HUDEP-2 (cell line): Measurements from ENCODE around the gene DKK3.

Experiments used
- DNase-seq, 76 experiments: peaks; one replicate each; lab custom pipeline; 2025; ENCODE audit not compliant: unreplicated experiment in 76 of 76; lab: John Stamatoyannopoulos, UW

Gene DKK3

DNA sequence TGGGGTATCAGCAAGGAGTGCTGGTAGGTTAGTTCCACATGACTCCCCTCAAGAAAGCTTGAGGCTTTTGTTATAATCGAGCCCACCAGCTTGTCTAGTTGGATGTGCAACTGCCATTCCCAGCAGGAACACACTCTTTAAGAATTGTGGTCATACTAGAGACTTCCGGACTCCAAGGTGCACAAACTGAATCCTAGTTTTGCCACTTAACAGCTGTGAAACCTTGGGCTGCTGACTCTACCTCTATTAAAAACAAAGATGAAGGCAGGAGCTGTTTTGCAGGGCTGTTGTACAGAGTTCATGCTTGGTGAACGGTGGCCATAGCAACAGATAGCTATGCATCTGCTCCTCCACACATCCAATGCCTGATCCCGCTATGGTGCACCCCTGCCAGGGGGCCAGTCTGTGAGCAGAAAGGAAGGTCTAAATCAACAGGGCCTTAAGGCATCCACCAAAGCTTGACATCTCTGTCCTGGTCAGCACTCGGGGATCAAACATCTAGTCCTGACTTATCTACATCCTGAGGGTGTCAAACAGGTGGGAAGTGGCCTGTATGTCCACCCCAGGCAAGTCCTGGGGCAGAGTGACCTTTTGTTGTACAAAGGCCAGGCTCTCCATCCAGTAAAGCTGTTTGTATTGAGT is 36.4 kb downstream of the DKK3 start:
- DNase-seq = no peak

DNA sequence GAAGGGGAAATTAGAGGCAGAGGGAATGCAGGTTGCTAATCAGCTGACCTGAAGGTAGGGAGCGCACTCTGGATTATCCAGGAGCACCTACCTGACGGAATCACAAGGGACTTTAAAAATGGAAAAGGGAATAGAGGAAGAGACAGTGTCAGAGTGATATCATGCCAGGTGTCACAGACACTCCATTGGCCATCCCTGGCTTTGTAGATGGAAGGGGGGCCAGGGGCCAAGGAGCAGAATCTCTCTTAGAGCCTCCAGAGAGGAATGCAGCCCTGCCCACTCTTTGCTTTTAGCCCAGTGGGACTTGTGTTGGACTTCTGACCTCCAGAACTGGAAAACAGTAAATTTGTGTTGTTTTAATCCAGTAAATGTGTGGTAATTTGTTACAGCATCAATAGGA is 37.9 kb downstream of the DKK3 start:
- DNase-seq = no peak

DNA sequence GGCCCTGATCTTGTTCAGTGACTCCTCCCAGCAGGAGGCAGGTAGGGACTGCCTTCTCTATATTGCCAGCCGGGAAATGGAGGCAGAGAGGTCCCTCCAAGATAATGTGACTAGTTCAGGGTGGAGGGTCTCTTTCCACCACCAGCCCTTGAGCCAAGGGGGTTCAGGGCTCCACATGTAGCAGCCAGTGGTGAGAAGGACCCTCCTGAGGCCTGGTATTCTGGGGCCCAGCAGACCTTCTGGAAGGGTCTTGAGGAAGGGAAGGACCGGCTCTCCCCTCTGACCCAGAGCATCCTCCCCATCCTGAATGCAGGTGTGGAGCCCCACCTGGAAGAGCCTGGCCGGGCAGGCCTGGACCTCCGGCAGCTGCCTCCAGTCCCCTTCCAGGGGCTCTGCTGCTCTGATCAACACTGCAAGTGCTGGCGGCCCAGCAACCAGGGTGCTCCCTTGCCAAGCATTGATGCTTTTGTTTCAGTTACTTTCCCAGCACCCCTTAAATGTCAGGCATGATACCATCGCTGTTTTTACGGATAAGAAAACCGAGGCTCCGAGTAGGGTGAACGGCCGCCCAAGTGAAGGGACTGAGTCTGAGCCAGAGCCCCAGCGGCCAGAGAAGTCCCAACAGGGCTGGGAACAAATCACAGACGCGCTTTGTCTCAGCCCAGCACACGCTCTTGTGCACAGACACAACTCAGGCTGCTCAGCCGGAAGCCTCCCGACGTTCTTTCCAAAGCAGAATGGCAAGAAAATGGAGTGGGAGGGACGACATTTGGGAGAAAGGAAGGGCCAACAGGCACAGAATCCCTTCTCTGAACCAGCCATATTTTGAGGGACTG is 38.8 kb downstream of the DKK3 start:
- no peak for DNase-seq

DNA sequence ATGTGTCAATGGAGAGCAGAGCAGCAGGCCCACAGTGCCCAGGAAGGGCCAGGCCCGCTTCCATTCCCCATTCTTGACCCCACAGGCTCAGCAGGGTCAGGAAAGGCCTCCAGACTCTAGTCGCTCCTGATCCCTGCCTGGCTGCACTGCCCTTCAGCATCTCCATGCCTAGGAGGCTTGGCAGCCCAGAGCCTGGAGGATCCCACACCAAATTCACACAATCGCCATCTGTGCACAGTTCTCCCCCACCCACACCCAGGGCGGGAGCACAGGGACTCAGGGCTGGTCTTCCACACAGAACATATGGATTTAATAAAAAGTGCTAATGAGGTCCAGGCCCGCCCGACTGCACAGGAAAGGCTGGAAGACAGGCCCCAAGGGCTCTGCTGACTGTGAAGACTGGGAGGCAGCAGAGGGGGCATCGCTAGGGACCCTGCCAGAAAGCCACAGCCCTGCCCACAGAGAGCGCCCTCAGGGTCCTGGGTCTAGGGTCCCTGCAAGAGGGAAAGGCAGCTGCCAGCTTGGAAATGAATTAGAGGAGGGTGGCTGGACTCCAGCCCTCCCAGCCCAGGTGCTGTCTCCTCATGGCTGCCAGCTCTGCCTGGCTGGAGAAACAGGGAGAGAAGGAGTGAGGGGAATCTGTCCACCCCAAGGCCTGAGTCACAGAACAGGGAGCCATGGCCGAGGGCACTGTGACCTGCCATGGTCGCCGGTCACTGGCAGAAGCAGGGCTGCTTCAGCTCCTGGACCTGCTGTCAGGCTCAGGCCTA is 39.7 kb downstream of the DKK3 start:
- no peak for DNase-seq

DNA sequence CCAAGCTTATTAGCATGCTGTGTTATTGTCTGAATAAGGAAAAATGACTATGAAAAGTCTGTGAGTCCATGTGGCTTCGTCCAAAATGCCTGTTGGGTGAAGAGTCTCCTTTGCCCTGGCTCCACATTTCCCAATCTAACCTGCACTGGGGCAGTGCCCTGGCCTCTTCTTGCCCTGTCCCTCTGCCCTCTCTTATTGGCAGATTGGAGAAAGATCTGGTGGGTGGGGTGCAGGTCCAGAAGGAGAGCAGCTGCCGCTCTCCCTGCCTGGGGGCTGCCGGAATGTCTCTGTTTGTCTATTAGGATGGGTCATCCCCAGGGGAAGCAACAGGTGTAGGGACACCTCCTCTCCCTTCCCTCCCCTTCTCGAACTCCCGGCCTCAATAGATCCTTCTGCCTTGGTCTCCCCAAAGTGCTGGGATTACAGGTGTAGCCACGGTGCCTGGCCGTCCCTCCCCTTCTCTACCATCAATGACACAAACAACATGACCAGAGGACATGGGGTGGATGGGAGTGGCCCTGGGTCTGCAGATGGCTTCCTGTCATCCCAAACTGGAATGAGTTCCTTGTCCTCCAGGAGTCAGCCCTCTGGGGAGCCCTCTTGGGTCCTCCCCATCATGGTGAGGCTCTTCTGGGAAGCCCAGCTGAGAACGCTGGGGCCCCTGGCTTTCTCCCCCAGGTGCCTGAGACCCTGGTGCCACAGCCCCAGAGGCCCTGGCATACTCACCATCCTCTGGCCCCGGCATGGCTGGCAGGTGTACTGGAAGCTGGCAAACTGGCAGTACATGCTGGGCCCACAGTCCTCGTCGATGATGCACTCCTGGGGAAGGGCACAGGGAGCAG is 40.5 kb downstream of the DKK3 start:
- no peak for DNase-seq

DNA sequence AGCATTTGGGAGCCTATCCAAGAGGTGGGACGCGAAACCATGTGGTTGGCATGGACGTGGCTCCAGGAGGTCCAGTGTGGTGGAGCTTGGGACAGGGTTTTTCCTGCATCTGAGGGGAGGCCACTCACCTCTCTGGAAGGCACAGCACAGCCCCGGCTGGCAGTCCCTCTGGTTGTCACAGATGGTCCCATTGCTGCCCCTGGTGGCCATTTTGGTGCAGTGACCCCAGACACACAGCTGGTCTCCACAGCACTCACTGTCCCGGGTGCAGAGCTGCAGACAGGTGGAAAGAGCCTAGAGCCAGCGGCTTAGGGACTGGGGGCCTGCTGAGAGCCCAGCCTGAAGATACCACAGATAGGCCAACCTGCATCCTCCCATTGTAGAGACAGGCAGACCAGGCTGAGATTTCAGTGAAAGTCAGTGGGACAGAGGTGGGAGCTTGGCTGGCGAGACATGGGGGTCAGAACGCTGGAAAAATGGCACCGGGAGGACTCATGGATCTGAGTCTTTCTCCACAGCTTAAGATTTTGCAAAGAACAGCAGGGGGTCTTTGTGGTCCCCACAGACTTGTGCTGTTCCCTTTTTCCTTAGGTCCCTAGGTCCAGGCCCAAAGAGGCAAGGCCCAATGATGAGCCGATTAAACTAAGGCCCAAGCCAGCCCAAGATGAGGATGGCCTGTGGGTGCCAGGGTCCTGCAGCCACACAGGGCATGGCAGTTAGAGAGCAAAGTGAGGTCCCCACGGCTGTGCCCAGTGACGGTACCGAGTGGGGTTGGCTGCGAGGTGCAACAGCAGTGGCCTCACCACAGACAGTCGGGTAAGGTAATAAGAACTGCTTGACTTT is 41.4 kb downstream of the DKK3 start:
- peak in 67 of 76 experiments; percentile 3 to 80 (median 52) for DNase-seq

DNA sequence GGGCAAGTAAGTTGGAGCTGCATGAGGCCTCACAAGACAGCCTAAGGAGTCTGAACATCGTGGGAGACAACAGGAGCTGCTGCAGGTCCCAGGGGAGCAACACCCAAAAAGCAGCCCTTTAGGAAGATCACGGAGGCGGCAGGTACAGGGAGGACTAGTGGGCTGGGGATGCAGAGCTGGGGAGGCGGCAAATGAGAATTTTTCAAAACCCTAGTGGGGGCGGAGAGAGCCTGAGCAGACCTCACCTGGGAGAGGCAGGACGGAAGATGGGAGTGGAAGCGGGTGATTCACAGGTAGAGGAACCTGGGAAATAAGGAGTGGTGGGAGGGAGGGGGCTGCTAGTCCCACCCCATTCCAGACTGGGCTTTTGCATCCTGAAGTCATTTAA is 42.1 kb downstream of the DKK3 start:
- DNase-seq = no peak

DNA sequence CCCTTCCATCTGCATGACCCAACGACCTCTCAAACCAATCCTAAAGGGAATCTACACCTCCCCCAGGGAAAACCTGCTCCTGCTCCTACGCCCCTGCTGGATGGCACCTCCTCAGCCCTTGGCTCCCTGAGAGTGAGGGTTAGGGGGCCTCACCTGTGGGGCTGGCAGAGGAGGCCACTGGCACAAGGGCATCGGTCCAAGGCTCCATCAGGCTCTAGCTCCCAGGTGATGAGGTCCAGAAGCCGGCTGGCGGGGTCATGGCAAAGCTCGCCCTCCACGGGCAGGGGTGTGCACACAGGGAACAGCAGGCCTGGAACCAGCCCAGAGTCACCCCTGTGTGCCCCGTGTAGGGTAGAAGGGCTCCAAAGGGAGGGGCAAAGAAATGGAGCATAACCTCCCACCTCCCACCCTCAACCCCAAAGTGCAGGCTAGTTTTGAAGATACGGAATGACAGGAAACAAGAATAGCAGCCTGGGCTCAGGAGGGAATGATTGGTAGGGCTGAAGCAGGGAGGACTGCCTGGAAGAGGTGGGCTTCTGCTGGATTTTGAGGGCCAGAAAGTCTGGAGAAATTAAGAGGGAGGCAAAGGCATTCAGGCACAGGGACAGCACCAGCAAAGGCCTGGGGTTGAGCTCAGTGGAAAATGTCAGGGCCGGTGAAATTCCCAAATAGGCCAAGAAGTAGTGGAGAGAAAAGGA is 42.6 kb downstream of the DKK3 start:
- DNase-seq = no peak

DNA sequence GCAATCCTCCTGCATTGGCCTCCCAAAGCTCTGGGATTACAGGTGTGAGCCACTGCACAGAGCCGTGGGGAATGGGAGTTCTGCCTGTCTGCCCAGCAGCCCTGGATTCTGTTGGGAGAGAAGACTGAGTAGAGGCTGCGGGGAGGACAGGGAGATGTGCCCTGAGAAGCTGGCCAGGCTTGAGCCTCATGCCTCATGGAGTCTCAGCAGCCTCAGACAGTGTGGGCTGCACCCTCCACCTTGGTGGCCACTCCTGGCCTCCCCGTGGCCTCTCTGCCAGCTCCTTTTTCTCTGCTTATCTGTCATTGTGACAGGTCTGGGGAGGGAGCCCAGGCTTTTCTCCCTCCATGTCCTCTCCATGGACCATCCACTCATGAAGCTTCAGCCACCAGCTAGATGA is 43.2 kb downstream of the DKK3 start:
- DNase-seq = no peak

DNA sequence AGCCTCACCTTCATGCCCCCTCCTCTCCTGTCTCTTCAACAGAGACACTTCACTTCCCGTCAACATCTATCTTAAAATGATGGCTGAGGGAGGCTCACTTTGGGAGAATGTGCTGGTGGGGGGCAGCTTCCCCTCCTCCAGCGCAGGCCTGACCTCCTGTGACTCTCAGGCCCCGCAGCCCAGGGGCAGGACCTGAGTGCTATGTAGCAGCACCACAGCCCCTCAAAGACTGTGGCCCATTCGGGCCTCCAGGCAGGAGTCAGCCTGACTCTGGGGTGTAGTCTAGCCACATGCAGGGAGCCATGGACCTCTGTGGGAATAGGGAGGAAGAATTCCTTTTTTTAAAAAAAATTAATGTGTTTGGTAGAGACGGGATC is 43.7 kb downstream of the DKK3 start:
- DNase-seq = no peak

DNA sequence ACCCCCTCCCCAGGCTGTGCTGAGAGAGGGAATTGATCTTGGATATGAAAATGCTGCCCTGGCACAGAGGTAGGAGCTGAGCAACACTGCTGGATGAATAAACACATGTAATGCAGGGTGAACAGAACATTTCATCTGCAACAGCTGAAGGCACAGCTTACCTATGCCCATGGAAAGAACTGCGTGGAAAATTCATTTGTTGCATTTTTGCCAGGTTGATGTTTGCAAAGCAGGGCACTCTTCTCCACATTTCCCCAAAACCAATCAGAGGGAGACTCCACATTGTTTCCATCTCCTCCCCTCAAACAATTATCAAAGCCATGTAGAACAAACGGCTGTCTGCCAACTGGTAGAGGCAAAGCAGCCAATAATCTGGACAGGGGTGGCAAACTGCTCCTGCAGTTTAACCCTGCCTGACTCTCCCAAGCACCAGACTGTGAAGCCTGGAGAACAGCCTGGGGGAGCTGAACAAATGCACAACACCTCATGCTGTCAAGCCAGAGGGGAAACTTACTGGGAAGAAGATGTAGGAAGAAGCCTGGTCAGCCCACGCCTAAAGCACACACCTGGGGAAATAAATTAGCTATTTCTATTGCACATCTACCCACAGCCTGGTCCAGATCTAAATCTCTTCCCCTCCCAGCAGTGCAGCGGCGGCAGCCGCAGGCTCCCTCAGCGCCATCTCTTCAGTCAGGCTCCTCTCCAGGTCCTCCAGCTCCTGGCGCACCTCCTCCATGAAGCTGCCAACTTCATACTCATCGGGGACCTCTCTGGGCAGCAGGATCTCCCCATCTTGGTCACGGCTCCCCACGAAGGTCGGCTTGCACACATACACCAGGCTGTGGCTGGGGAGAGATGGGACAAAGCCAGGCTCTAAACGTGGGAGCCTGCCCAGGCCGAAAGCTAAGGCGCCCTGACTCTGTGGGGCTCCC is 44.3 kb downstream of the DKK3 start:
- DNase-seq = no peak

DNA sequence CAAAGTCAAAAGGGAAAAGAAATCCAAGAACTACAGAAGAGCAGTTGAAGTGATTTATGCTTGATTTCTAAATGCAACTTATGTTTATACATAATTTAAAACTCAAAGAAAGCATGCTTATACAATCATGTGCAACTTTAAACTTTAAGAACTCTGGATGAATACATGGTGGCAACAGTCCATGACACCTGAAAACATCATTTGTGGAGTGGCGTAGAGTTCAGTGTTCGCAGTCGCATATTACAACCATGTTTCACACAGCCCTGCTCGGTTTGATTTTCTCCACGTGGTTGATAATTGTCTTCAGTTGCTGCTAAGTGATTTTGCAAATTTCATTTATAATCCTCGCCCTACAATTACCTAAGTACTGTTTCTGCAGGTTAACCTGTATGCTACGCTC is 45.4 kb downstream of the DKK3 start:
- no peak for DNase-seq

DNA sequence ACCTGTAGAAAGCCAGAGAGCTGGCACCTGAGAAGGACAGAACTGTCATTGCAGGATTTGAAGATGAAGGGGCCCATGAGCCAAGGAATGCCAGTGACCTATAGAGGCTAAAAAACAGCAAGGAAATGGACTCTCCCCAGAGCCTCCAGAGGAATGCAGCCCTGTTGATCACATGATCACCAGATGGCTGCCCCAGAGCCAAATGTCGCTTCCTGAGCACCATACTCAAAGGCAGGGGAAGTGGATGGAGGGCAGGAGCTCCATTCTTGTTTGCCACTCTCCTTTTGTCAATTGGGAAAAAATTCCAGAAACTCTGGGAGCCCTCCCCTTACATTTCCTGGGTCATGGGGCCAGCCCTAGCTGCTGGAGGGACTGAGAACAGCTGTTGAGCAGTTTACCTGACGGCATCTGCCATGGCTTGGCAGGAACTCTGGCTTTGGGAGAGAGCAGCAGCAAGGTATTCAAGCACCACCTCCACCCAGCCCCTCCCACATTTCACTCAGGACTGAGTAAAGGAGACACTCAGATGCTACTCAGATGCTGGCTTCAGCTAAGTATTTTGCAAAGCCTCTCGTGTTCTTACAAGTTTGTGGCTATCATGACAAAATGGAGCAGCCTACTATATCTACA is 46.9 kb downstream of the DKK3 start:
- DNase-seq = no peak

DNA sequence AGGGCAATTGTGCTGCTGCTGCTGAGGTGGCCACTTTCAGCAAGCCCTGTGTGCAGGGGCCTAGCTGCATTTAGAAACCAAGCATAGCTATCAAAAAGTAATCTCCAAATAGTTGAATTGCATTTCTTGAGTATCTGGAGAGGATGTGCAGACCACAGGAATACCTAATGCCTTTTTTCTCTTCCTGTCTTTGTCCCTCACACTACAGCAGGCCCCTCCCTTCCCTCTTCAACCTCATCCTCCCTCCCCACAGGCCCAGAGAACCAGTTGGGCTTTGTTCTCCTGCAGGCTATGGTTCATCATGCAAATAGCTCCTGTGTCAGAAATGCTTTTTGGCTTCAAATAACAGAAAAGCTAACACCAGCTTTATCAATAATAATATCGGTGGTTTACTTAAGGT is 47.7 kb downstream of the DKK3 start:
- no peak for DNase-seq

DNA sequence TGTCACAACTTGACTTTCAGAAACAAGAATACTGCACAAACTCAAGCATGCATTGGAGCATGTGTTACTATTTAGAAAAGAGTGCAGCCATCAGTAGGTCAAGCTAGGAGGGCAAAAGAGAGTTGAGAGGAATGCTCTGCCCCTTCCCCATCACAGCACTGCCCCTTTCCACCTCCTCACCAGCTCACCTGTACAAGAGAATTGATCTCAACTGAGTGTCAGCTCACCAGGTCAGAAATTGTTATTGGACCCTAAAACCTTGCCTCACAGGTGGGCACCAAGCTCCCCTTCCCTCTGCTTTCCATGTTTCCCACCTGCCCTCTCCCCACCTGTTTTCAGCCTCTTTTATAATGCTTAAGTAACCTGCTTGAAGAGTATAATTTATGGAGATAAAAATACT is 48.8 kb downstream of the DKK3 start:
- no peak for DNase-seq

DNA sequence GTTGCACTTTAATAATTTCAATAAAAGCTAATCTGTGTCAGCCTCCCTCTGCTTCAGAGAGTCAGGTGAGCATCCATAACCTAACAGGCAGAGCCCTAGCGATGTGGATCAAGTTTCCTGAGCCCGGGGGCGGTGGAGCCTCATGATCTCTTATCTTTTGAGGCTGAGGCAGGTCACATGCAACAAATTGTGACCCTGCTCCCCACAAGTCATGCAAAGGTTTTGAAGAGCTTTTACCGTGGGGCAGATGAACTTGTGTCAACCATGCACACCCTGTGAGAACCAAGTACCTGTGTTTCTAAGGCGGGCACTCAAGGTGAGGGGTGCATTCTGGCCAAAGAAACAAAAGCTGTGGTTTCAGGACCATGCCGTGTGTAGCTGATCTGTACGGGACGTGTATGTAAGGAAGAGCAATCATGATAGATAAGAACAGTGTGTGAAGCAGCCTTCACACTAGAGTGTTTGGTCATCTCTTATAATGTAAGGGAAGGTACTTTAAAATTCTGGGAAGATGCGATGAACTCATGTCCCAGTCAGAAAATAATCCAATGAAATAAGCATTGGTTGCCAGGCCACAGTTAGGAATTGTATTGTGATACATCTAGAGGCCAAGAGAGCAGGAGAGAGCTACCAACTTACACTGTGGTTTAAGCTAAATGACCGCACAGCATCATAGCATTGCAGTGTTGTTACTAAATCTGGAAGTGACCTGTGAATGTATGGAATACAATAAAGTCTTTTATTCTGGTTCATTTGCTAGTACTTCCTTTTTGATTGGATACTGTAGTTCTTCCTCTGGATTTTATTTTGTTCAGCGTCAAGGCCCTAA is 49.8 kb downstream of the DKK3 start:
- peak in 2 of 76 experiments; percentile 13 to 19 for DNase-seq

DNA sequence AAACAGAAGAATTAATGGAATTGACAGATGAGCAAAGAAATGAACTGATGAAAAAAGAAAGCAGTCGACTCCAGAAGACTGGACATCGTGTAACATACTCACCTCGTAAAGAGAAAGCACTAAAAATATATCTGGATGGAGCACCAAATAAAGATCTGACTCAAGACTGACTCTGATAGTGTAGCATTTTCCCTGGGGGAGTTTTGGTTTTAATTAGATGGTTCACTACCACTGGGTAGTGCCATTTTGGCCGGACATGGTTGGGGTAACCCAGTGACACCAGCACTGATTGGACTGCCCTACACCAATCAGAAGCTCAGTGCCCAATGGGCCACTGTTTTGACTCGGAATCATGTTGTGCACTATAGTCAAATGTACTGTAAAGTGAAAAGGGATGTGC is 52.4 kb downstream of the DKK3 start:
- DNase-seq = no peak
